Stimulated activated CD8-positive, alpha-beta memory T cell treated with anti-CD3 and anti-CD28 coated beads, Interleukin-12 subunit alpha, Interleukin-12 subunit beta, amount 100 ng/mL, for 4 hours (primary cell): Measurements from ENCODE around the gene DOCK1.

ENCODE experiments used
- DNase-seq: peaks from one replicate; pipeline ENCODE4 v3.0.0-alpha.2; 2020; ENCODE audit warnings: low read depth

DOCK1 gene

GRCh38 chr10:127012071-127012768, 107.0 kb downstream of the DOCK1 start:
- DNase-seq = no peak

GRCh38 chr10:127012769-127013152, 107.5 kb downstream of the DOCK1 start:
- no peak for DNase-seq

- no peak for DNase-seq
Measured at GRCh38 chr10:127013211-127013656, 108.0 kb downstream of the DOCK1 start.

- no peak for DNase-seq
Measured at GRCh38 chr10:127013691-127014473, 108.7 kb downstream of the DOCK1 start.

GRCh38 chr10:127014671-127015070, 109.4 kb downstream of the DOCK1 start:
- no peak for DNase-seq

- DNase-seq = no peak
Measured at GRCh38 chr10:127015373-127015772, 110.1 kb downstream of the DOCK1 start.

- no peak for DNase-seq
Measured at GRCh38 chr10:127016331-127016730, 111.1 kb downstream of the DOCK1 start.

- DNase-seq = no peak
Measured at GRCh38 chr10:127017541-127018297, 112.5 kb downstream of the DOCK1 start.

GRCh38 chr10:127018298-127018650, 113.0 kb downstream of the DOCK1 start:
- no peak for DNase-seq

GRCh38 chr10:127018766-127019165, 113.5 kb downstream of the DOCK1 start:
- no peak for DNase-seq

- no peak for DNase-seq
Measured at GRCh38 chr10:127020260-127020659, 115.0 kb downstream of the DOCK1 start.

- DNase-seq = no peak
Measured at GRCh38 chr10:127021801-127022200, 116.6 kb downstream of the DOCK1 start.

GRCh38 chr10:127024685-127025435, 119.6 kb downstream of the DOCK1 start:
- DNase-seq = no peak

- DNase-seq = no peak
Measured at GRCh38 chr10:127027786-127028185, 122.6 kb downstream of the DOCK1 start.

GRCh38 chr10:127028556-127028955, 123.3 kb downstream of the DOCK1 start:
- DNase-seq = no peak

- no peak for DNase-seq
Measured at GRCh38 chr10:127029061-127029460, 123.8 kb downstream of the DOCK1 start.

GRCh38 chr10:127033216-127034033, 128.2 kb downstream of the DOCK1 start:
- no peak for DNase-seq

GRCh38 chr10:127034034-127034633, 128.9 kb downstream of the DOCK1 start:
- no peak for DNase-seq

GRCh38 chr10:127034790-127035189, 129.6 kb downstream of the DOCK1 start:
- DNase-seq = no peak

GRCh38 chr10:127035827-127036226, 130.6 kb downstream of the DOCK1 start:
- no peak for DNase-seq

- DNase-seq = no peak
Measured at GRCh38 chr10:127036987-127037386, 131.8 kb downstream of the DOCK1 start.
